Endothelial cell of umbilical vein (primary cell): ENCODE data around the gene PROM1. TPM values are rescaled to one million over a fixed set of nuclear protein-coding genes. Genes with fewer than 3 reads are reported as not detected.

ENCODE experiments used
- BruUV-seq: library from RNA; stranded (reverse); fragments of 400-500 nt; replicated peaks from 2 replicates; lab custom pipeline; 2021; lab: Mats Ljungman, UMichigan
- CTCF ChIA-PET: fragments of 300-600, 350-600 bp; sonication (Branson Sonifier 250); formaldehyde crosslinking; loops from one replicate; lab custom pipeline; 2021; ENCODE audit warnings: antibody characterized with exemption, inconsistent platforms; lab: Charles Lee
- POLR2A ChIA-PET: fragments of 300-600, 350-600 bp; sonication (Branson Sonifier 250); formaldehyde crosslinking; loops from one replicate; lab custom pipeline; 2021; ENCODE audit warnings: antibody characterized with exemption, inconsistent platforms; lab: Charles Lee
- DNase-seq: peaks from one replicate; pipeline ENCODE4 v3.0.0-alpha.2; 2011; ENCODE audit warnings: low read depth, low spot score
- FAIRE-seq: peaks from 2 replicates; lab custom pipeline; 2011; peaks lifted over from hg19 to GRCh38; lab: Jason Lieb, UNC
- H2AFZ ChIP-seq: 2 replicates; pipeline ENCODE4 v1.6.0; 2012; ENCODE audit warnings: low read depth, low read length, control low read depth, inconsistent platforms
- H3K27ac ChIP-seq: 2 replicates; pipeline ENCODE4 v1.5.1; 2011; ENCODE audit warnings: low read depth, mild to moderate bottlenecking, control low read depth, low read length, moderate library complexity; ENCODE audit not compliant: insufficient read depth
- H3K27me3 ChIP-seq, 2 experiments: 2 replicates each; pipeline versions ENCODE4 v1.6.0 to v1.6.1; 2011; ENCODE audit warnings: low read length in 2 of 2, mixed read lengths in 1 of 2; ENCODE audit not compliant: control insufficient read depth in 2 of 2, insufficient read depth in 2 of 2
- H3K36me3 ChIP-seq, 2 experiments: 2 replicates in 1 of 2; 3 replicates in 1 of 2; pipeline ENCODE4 v1.5.1; 2011; ENCODE audit warnings: low read length in 2 of 2, mild to moderate bottlenecking in 1 of 2, moderate library complexity in 1 of 2; ENCODE audit not compliant: control insufficient read depth in 2 of 2, insufficient read depth in 2 of 2; ENCODE audit errors: extremely low read depth in 1 of 2
- H3K4me1 ChIP-seq: 3 replicates; pipeline ENCODE4 v1.5.1; 2011; ENCODE audit warnings: mild to moderate bottlenecking, low read length; ENCODE audit not compliant: control insufficient read depth, insufficient read depth; ENCODE audit errors: extremely low read depth
- H3K4me2 ChIP-seq: 2 replicates; pipeline ENCODE4 v1.6.1; 2011; ENCODE audit warnings: low read length, control low read depth, mixed read lengths; ENCODE audit not compliant: insufficient read depth
- H3K4me3 ChIP-seq, 3 experiments: fragments of 200-600 bp in 1 of 3; sonication (generic), shearing (Covaris generic) in 1 of 3; replicated peaks in 1 of 3; 2 replicates each; pipeline ENCODE4 v1.5.1; 2011 to 2016; ENCODE audit warnings: control low read depth in 3 of 3, low read length in 3 of 3, mild to moderate bottlenecking in 2 of 3, inconsistent platforms in 1 of 3, low read depth in 1 of 3, moderate library complexity in 1 of 3; ENCODE audit not compliant: insufficient read depth in 1 of 3
- H3K79me2 ChIP-seq: 2 replicates; pipeline ENCODE4 v1.6.0; 2012; ENCODE audit warnings: low read length, inconsistent platforms; ENCODE audit not compliant: control insufficient read depth, insufficient read depth
- H3K9ac ChIP-seq: replicated peaks from 2 replicates; pipeline ENCODE3; 2011; ENCODE audit warnings: low read length, control low read depth; ENCODE audit not compliant: insufficient read depth; ENCODE audit errors: extremely low read depth
- H3K9me1 ChIP-seq: replicated peaks from 3 replicates; pipeline ENCODE4 v1.6.0; 2011; ENCODE audit warnings: mild to moderate bottlenecking, low read length; ENCODE audit not compliant: control insufficient read depth, insufficient read depth; ENCODE audit errors: extremely low read depth
- H3K9me3 ChIP-seq: replicated peaks from 2 replicates; pipeline ENCODE4 v1.5.1; 2012; ENCODE audit warnings: low read length, inconsistent platforms; ENCODE audit not compliant: control insufficient read depth, insufficient read depth
- H4K20me1 ChIP-seq: replicated peaks from 2 replicates; pipeline ENCODE3; 2011; ENCODE audit warnings: mild to moderate bottlenecking, low read length; ENCODE audit not compliant: control insufficient read depth, insufficient read depth; ENCODE audit errors: extremely low read depth
- EZH2 ChIP-seq: IDR thresholded peaks from 2 replicates; pipeline ENCODE4 v1.6.1; 2012; ENCODE audit warnings: borderline replicate concordance, low read depth, mild to moderate bottlenecking, moderate library complexity, low read length, inconsistent platforms; ENCODE audit not compliant: severe bottlenecking
- GATA2 ChIP-seq: IDR thresholded peaks from 2 replicates; pipeline ENCODE4 v1.7.0; 2011; ENCODE audit warnings: low read depth, mild to moderate bottlenecking, moderate library complexity, mixed read lengths, low read length; ENCODE audit not compliant: insufficient read length, insufficient read depth
- JUN ChIP-seq: IDR thresholded peaks from 2 replicates; pipeline ENCODE4 v1.6.1; 2011; ENCODE audit warnings: borderline replicate concordance, low read depth; ENCODE audit not compliant: insufficient read length, insufficient read depth
- MYC ChIP-seq: IDR thresholded peaks from one replicate; pipeline ENCODE4 v1.6.1; 2011; ENCODE audit warnings: mild to moderate bottlenecking, low read depth, low read length
- POLR2AphosphoS5 ChIP-seq: IDR thresholded peaks from 2 replicates; pipeline ENCODE4 v1.6.1; 2012; ENCODE audit warnings: low read depth, mild to moderate bottlenecking, control low read depth, low read length, moderate library complexity; ENCODE audit not compliant: insufficient read depth
- dilution Hi-C: fragments of 300-500 bp; cut with MboI; formaldehyde crosslinking; loops from one replicate; pipeline ENCODE4 v1.15.0; 2019; ENCODE audit warnings: low sequenced_read_pairs; ENCODE audit not compliant: extremely low pct_ligation_motif_present
- intact Hi-C: fragments of 100-400 bp; cut with micrococcal nuclease; formaldehyde crosslinking; loops from one replicate; pipeline ENCODE4 v1.10.0; 2022
- polyA plus RNA-seq, 4 experiments: library from polyadenylated mRNA; depleted of rRNA in 3 of 4; stranded (reverse) in 3 of 4; unstranded in 1 of 4; fragments of >200 nt; gene quantifications; 2 replicates each; pipeline versions ENCODE4 v1.2.1 to v1.2.3, GENCODE V29; 2011 to 2012; ENCODE audit warnings: missing spikeins in 1 of 4
- total RNA-seq: library from RNA; stranded (reverse); gene quantifications from 2 replicates; pipeline ENCODE4 v1.2.3, GENCODE V29; 2021
- TF ChIP-seq, protein P1 (sequence below), 2 donors: IDR thresholded peaks; 1 replicate in 1 of 2; 2 replicates in 1 of 2; pipeline ENCODE4 v1.5.1; 2011; ENCODE audit warnings: low read length in 2 of 2, mild to moderate bottlenecking in 2 of 2, moderate library complexity in 2 of 2, control low read depth in 1 of 2, inconsistent platforms in 1 of 2, low read depth in 1 of 2; ENCODE audit not compliant: insufficient read depth in 1 of 2; ENCODE audit errors: extremely low read depth in 1 of 2
- TF ChIP-seq, protein P2 (sequence below): IDR thresholded peaks from 2 replicates; pipeline ENCODE4 v1.6.1; 2011; ENCODE audit not compliant: insufficient read depth, insufficient read length

Gene PROM1
- total and polyA plus RNA-seq, 2 donors (not counting 3 experiments of a cell fraction or from before 2014, with no cell fraction given): 0.36 to 1.7 TPM

DNA sequence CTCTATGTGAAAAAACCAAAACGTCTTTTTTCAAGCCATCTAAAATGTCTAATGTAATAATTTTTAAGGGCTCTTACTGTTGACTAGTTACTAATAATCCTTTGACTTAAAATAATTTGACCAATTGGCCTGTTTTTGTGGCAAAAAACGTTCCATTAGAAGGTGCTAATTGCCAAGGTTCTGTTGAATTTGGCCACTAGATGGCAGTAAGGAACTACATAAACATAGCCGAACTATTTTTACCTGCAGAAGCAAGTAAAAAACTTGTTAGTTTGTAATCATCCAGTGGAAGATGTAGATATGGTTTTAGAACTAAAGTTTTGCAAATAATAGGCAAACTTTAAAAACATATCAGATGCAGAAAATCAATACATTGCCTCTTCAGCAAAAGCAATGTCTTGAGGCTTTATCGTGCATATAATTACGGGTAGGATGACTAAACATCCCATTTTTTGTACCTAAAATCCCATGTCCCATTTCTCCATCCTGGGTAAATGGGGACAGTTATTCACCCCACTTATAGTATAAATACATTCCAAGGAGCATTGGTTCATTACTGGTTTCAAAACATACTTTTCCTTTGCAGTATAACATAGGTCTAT, 57.6 kb downstream of the PROM1 start:
- intact Hi-C loops (loop anchor here (1.0 to 5.0 kb wide), 5 partner anchors 116 to 417 kb away; no protein-coding TSS in a partner anchor), dilution Hi-C loops (no loop called here)
- no peaks in the 10 kb centered on the region for H3K9me3 ChIP-seq
- H3K4me3 ChIP-seq: no peak overlapping the region
- DNase-seq (peak; percentile 76), FAIRE-seq (peak; percentile 94)
- H3K4me1 ChIP-seq: peaks cover 3% of the 10 kb centered on the region
- no peaks in the 10 kb centered on the region for H3K9me1 ChIP-seq
- POLR2A ChIA-PET: no interaction called here
- BruUV-seq: no TSS peak
- no peak overlapping the region for H2AFZ ChIP-seq
- TF ChIP-seq MYC (no peak), JUN (no peak), EZH2 (no peak), POLR2AphosphoS5 (no peak), GATA2 (no peak)
- TF ChIP-seq, protein P1, sequence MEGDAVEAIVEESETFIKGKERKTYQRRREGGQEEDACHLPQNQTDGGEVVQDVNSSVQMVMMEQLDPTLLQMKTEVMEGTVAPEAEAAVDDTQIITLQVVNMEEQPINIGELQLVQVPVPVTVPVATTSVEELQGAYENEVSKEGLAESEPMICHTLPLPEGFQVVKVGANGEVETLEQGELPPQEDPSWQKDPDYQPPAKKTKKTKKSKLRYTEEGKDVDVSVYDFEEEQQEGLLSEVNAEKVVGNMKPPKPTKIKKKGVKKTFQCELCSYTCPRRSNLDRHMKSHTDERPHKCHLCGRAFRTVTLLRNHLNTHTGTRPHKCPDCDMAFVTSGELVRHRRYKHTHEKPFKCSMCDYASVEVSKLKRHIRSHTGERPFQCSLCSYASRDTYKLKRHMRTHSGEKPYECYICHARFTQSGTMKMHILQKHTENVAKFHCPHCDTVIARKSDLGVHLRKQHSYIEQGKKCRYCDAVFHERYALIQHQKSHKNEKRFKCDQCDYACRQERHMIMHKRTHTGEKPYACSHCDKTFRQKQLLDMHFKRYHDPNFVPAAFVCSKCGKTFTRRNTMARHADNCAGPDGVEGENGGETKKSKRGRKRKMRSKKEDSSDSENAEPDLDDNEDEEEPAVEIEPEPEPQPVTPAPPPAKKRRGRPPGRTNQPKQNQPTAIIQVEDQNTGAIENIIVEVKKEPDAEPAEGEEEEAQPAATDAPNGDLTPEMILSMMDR (IDR thresholded peaks at IDR 0.05; ENCODE audit: extremely low read depth in 1 of 2, insufficient read depth in 1 of 2, low read depth in 1 of 2, low read length in 2 of 2): peak; percentile 48 to 52
- TF ChIP-seq, protein P2, sequence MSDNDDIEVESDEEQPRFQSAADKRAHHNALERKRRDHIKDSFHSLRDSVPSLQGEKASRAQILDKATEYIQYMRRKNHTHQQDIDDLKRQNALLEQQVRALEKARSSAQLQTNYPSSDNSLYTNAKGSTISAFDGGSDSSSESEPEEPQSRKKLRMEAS: no peak
- H3K79me2 ChIP-seq: no peaks in the 10 kb centered on the region
- peaks cover 4 to 11% of the 10 kb centered on the region in 2 experiments for H3K27me3 ChIP-seq
- no peak overlapping the region for H3K4me2 ChIP-seq
- no peak overlapping the region for H3K27ac ChIP-seq
- no peak overlapping the region for H3K9ac ChIP-seq
- H3K36me3 ChIP-seq: no peaks in the 10 kb centered on the region
- CTCF ChIA-PET: interaction anchor here (0.6 to 1.0 kb wide), 8 partner anchors 133 to 1422 kb away, joined by 3 to 49 read pairs (median 4); no protein-coding TSS in a partner anchor
- H4K20me1 ChIP-seq: no peaks in the 10 kb centered on the region
